Activated naive CD4-positive, alpha-beta T cell (primary cell): ENCODE data around the gene UHRF1.
A peak's percentile ranks its signal among the peaks of the same experiment; 100 is the strongest.
"Not testable (repeated sequence)": the region's sequence is repeated elsewhere in the genome, so short reads cannot be mapped to it uniquely, and the experiment has no call there.

Experiments used
- DNase-seq, 4 experiments: peaks; one replicate each; lab custom pipeline; 2025; lab: John Stamatoyannopoulos, UW

The UHRF1 gene

GRCh38 chr19:4935444-4935843, 26.1 kb downstream of the UHRF1 start:
- DNase-seq = no peak

GRCh38 chr19:4937060-4937459, 27.8 kb downstream of the UHRF1 start:
- no peak for DNase-seq

- DNase-seq = not testable (repeated sequence)
These were observed 29.2 kb downstream of the UHRF1 start for GRCh38 chr19:4938461-4938860.

GRCh38 chr19:4939466-4939865, 30.2 kb downstream of the UHRF1 start:
- no peak for DNase-seq

GRCh38 chr19:4941638-4942169, 32.4 kb downstream of the UHRF1 start:
- DNase-seq = not testable (repeated sequence)

- not testable (repeated sequence) for DNase-seq
These were observed 41.3 kb downstream of the UHRF1 start for GRCh38 chr19:4950650-4951049.

- no peak for DNase-seq
These were observed 42.4 kb downstream of the UHRF1 start for GRCh38 chr19:4951656-4952055.

GRCh38 chr19:4952945-4953344, 43.6 kb downstream of the UHRF1 start:
- no peak for DNase-seq

GRCh38 chr19:4954320-4955149, 45.2 kb downstream of the UHRF1 start:
- DNase-seq = not testable (repeated sequence)

GRCh38 chr19:4955274-4955673, 46.0 kb downstream of the UHRF1 start:
- DNase-seq = no peak

- DNase-seq = no peak
These were observed 48.7 kb downstream of the UHRF1 start for GRCh38 chr19:4957981-4958380.

- DNase-seq = no peak
These were observed 52.9 kb downstream of the UHRF1 start for GRCh38 chr19:4962085-4962619.

GRCh38 chr19:4965061-4965460, 55.8 kb downstream of the UHRF1 start:
- no peak for DNase-seq

GRCh38 chr19:4966591-4966990, 57.3 kb downstream of the UHRF1 start:
- no peak for DNase-seq

- no peak for DNase-seq
These were observed 58.6 kb downstream of the UHRF1 start for GRCh38 chr19:4967738-4968461.

- peak; percentile 97 to 99 (median 98) for DNase-seq
These were observed 59.4 kb downstream of the UHRF1 start, which contains the start of gene KDM4B for GRCh38 chr19:4968462-4969291. TSS of gene KDM4B (plus strand) at chr19:4969113. CDS start at chr19:5032891, 63,778 bp downstream.

- DNase-seq = no peak
These were observed 60.0 kb downstream of the UHRF1 start for GRCh38 chr19:4969292-4969771.

- DNase-seq = no peak
These were observed 60.7 kb downstream of the UHRF1 start for GRCh38 chr19:4969772-4970531.

GRCh38 chr19:4970558-4971423, 61.5 kb downstream of the UHRF1 start:
- DNase-seq = peak in 1 of 4 experiments; percentile 8

GRCh38 chr19:4971424-4971793, 62.1 kb downstream of the UHRF1 start:
- DNase-seq = peak in 1 of 4 experiments; percentile 27
